Upper lobe of left lung (tissue), 4 donors: ENCODE data around the gene RGL3.

Experiments
- CTCF ChIP-seq, 6 experiments: fragments of 450-650 bp in 4 of 6; fragments of 200-600 bp in 2 of 6; sonication (generic) in 2 of 6; IDR thresholded peaks; one replicate each; pipeline ENCODE4 v1.5.1; 2016 to 2019; ENCODE audit warnings: antibody characterized with exemption in 6 of 6
- EP300 ChIP-seq, 4 donors: sonication (generic); formaldehyde crosslinking; IDR thresholded peaks; one replicate each; pipeline ENCODE4 v1.5.1; 2017; ENCODE audit warnings: antibody characterized with exemption in 4 of 4, control low read depth in 2 of 4
- POLR2A ChIP-seq, 4 donors: fragments of 450-650 bp; IDR thresholded peaks; one replicate each; pipeline ENCODE4 v1.5.1; 2016 to 2017; ENCODE audit warnings: antibody characterized with exemption in 4 of 4, mild to moderate bottlenecking in 2 of 4
- POLR2AphosphoS5 ChIP-seq, 2 donors: sonication (generic); formaldehyde crosslinking; IDR thresholded peaks; one replicate each; pipeline ENCODE4 v1.5.1; 2017; ENCODE audit warnings: antibody characterized with exemption in 2 of 2

GRCh38 chr19:11465600-11465999, 46.5 kb upstream of the RGL3 start:
- TF ChIP-seq POLR2AphosphoS5 (IDR thresholded peaks at IDR 0.05) (no peak), CTCF (IDR thresholded peaks at IDR 0.05) (no peak), POLR2A (IDR thresholded peaks at IDR 0.05) (no peak), EP300 (IDR thresholded peaks at IDR 0.05) (no peak)
